CD14-positive monocyte (primary cell): Measurements from ENCODE around the gene FLT3LG. TPM values are rescaled to one million over a fixed set of nuclear protein-coding genes. Genes with fewer than 3 reads are reported as not detected.

ENCODE experiments used
- DNase-seq, 3 donors: peaks; one replicate each; pipeline ENCODE4 v3.0.0-alpha.2; 2011 to 2022
- H2AFZ ChIP-seq: 2 replicates; pipeline ENCODE4 v1.6.0; 2012; ENCODE audit warnings: mild to moderate bottlenecking, low read depth, low read length, inconsistent platforms; ENCODE audit not compliant: insufficient read depth, poor library complexity, severe bottlenecking
- H3K27ac ChIP-seq, 2 donors: 1 replicate in 1 of 2; 2 replicates in 1 of 2; pipeline ENCODE4 v1.5.1; 2012 to 2013; ENCODE audit warnings: low read length in 2 of 2, control low read depth in 1 of 2, inconsistent platforms in 1 of 2, low read depth in 1 of 2, mild to moderate bottlenecking in 1 of 2
- H3K27me3 ChIP-seq, 2 donors: one replicate each; pipeline versions ENCODE4 v1.6.0 to v1.6.1; 2011 to 2013; ENCODE audit warnings: low read length in 2 of 2; ENCODE audit not compliant: control insufficient read depth in 2 of 2, insufficient read depth in 2 of 2
- H3K36me3 ChIP-seq, 2 donors: replicated peaks in 1 of 2; 1 replicate in 1 of 2; 2 replicates in 1 of 2; pipeline versions ENCODE4 v1.5.1 to v1.6.1; 2012 to 2013; ENCODE audit warnings: low read length in 2 of 2, control low read depth in 1 of 2, inconsistent platforms in 1 of 2, mild to moderate bottlenecking in 1 of 2; ENCODE audit not compliant: insufficient read depth in 2 of 2, control insufficient read depth in 1 of 2
- H3K4me1 ChIP-seq, 2 donors: 1 replicate in 1 of 2; 2 replicates in 1 of 2; pipeline versions ENCODE4 v1.5.1 to v1.6.1; 2012 to 2013; ENCODE audit warnings: low read length in 2 of 2, control low read depth in 1 of 2, inconsistent platforms in 1 of 2, mild to moderate bottlenecking in 1 of 2, moderate library complexity in 1 of 2; ENCODE audit not compliant: insufficient read depth in 2 of 2, control insufficient read depth in 1 of 2
- H3K4me2 ChIP-seq: replicated peaks from 2 replicates; pipeline ENCODE3; 2012; ENCODE audit warnings: low read length, moderate library complexity, mild to moderate bottlenecking; ENCODE audit not compliant: poor library complexity, severe bottlenecking; ENCODE audit errors: extremely low read depth
- H3K4me3 ChIP-seq, 3 experiments: fragments of 200-600 bp in 1 of 3; sonication (generic) in 1 of 3; replicated peaks in 1 of 3; 1 replicate in 2 of 3; 2 replicates in 1 of 3; pipeline ENCODE4 v1.5.1; 2011 to 2013; ENCODE audit warnings: low read length in 3 of 3, mild to moderate bottlenecking in 3 of 3, control low read depth in 2 of 3, low read depth in 2 of 3, inconsistent platforms in 1 of 3, moderate library complexity in 1 of 3
- H3K79me2 ChIP-seq: 2 replicates; pipeline ENCODE4 v1.6.0; 2012; ENCODE audit warnings: mild to moderate bottlenecking, control low read depth, inconsistent platforms, low read length, moderate library complexity; ENCODE audit not compliant: insufficient read depth
- H3K9ac ChIP-seq: 2 replicates; pipeline ENCODE4 v1.6.0; 2017; ENCODE audit warnings: low read length, mild to moderate bottlenecking; ENCODE audit not compliant: insufficient read depth, poor library complexity, severe bottlenecking
- H3K9me3 ChIP-seq, 2 donors: replicated peaks in 1 of 2; 1 replicate in 1 of 2; 2 replicates in 1 of 2; pipeline versions ENCODE4 v1.5.1 to v1.6.1; 2012 to 2013; ENCODE audit warnings: low read length in 2 of 2, control low read depth in 1 of 2; ENCODE audit not compliant: control insufficient read depth in 1 of 2, insufficient read depth in 1 of 2
- H4K20me1 ChIP-seq: 2 replicates; pipeline ENCODE4 v1.6.0; 2012; ENCODE audit warnings: mild to moderate bottlenecking, low read length, control low read depth, moderate library complexity; ENCODE audit not compliant: insufficient read depth
- H3K27ac Mint-ChIP-seq, 7 donors: one replicate each; pipeline ENCODE4 v1.8.0; 2020; ENCODE audit warnings: mild to moderate bottlenecking in 7 of 7, mixed read lengths in 7 of 7, moderate library complexity in 6 of 7, inconsistent platforms in 2 of 7
- H3K27me3 Mint-ChIP-seq, 3 donors: one replicate each; pipeline ENCODE4 v1.8.0; 2021 to 2022; ENCODE audit warnings: low read depth in 3 of 3, mild to moderate bottlenecking in 3 of 3, mixed read lengths in 3 of 3, moderate library complexity in 3 of 3, inconsistent platforms in 1 of 3
- H3K36me3 Mint-ChIP-seq, 2 donors: one replicate each; pipeline ENCODE4 v1.8.0; 2020; ENCODE audit warnings: mixed read lengths in 2 of 2, inconsistent platforms in 1 of 2, mild to moderate bottlenecking in 1 of 2
- H3K4me1 Mint-ChIP-seq: one replicate; pipeline ENCODE4 v1.8.0; 2020; ENCODE audit warnings: mild to moderate bottlenecking, mixed read lengths
- H3K4me3 Mint-ChIP-seq, 2 donors: one replicate each; pipeline ENCODE4 v1.8.0; 2020; ENCODE audit warnings: mild to moderate bottlenecking in 2 of 2, mixed read lengths in 2 of 2, moderate library complexity in 1 of 2
- H3K9me3 Mint-ChIP-seq, 7 donors: one replicate each; pipeline ENCODE4 v1.8.0; 2020 to 2022; ENCODE audit warnings: mixed read lengths in 7 of 7, mild to moderate bottlenecking in 6 of 7, moderate library complexity in 6 of 7, inconsistent platforms in 2 of 7
- whole genome bisulfite sequencing: methylation state at CpG from one replicate; pipeline ENCODE4 v1.1.5; 2013; ENCODE audit warnings: missing lambda C conversion rate; ENCODE audit not compliant: insufficient coverage; 5-methylcytosine and 5-hydroxymethylcytosine counted together
- intact Hi-C, 2 donors: fragments of 100-400 bp; cut with micrococcal nuclease; formaldehyde crosslinking; loops; one replicate each; pipeline versions ENCODE4 v1.15.0 to v1.15.1; 2023
- polyA plus RNA-seq, 3 donors: library from polyadenylated mRNA; depleted of rRNA in 1 of 3; unstranded in 2 of 3; stranded (reverse) in 1 of 3; fragments of 300-500 nt in 2 of 3; fragments of >200 nt in 1 of 3; fragmentation: Illumina TruSeq in 2 of 3; gene quantifications; 1 replicate in 2 of 3; 2 replicates in 1 of 3; pipeline ENCODE4 v1.2.3, GENCODE V29; 2012 to 2021
- TF ChIP-seq, protein P1 (sequence below): fragments of 200-600 bp; IDR thresholded peaks from one replicate; pipeline ENCODE4 v1.8.0; 2022; ENCODE audit warnings: antibody characterized with exemption, mild to moderate bottlenecking

The FLT3LG gene
- polyA plus RNA-seq, 3 donors: 5.0 to 13.8 (median 6.9) TPM

DNA sequence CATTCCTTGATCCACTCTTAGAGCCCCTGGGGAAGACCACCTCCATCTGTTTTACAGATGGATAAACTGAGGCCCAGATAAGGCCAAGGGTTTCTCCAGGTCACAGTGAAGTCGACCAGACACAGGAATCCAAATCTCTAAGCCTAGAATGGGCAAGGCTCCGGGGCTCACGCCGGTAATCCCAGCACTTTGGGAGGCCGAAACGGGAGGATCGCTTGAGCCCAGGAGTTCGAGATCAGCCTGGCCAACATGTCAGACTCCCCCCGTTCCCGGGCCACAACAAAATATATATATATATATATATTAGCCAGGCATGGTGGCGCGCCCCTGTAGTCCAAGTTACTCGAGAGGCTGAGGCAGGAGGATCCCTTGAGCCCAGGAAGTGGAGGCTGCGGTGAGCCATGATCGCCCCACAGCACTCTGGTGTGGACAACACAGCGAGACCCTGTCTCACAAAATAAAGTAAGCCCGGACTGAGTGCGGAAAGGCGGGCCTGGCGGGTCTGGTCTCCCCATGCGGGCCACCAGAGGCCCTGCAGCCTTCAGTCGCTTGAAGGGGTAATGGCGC, 12.8 kb downstream of the FLT3LG start:
- Histone ChIP-seq H3K9me3 (no peaks in the 10 kb centered on the region), H2AFZ (peak overlapping the region; percentile 83), H3K27ac (peak overlapping the region; percentile 32 to 54), H4K20me1 (peaks cover 43% of the 10 kb centered on the region), H3K27me3 (no peaks in the 10 kb centered on the region), H3K4me3 (no peak overlapping the region), H3K36me3 (peaks cover 28% of the 10 kb centered on the region in 2 donors), H3K79me2 (peaks cover 30% of the 10 kb centered on the region), H3K4me1 (peaks cover 17 to 19% of the 10 kb centered on the region in 2 donors), H3K4me2 (peak overlapping the region; percentile 45), H3K9ac (peak overlapping the region; percentile 33)
- Mint-ChIP-seq H3K4me1 (peaks cover 23% of the 10 kb centered on the region), H3K4me3 (peak overlapping the region in 1 of 2 donors; percentile 98), H3K27ac (peak overlapping the region in 6 of 7 donors; percentile 42 to 96 (median 66)), H3K36me3 (peaks cover 29 to 32% of the 10 kb centered on the region in 2 donors), H3K9me3 (peaks cover 0 to 5% (median 0%) of the 10 kb centered on the region in 7 donors), H3K27me3 (peaks cover 0 to 3% (median 1%) of the 10 kb centered on the region in 3 donors)
- intact Hi-C loops: loop anchor here (1.0 to 5.0 kb wide), 2 partner anchors 10 to 34 kb away; partner anchors contain the start of genes ALDH16A1 (in 1 of the 2), PIH1D1 (in 1 of the 2) and RPS11 (in 1 of the 2)
- no peak for DNase-seq
- 48% methylated on average over 14 of the region's 23 CpGs for WGBS
- TF ChIP-seq, protein P1, sequence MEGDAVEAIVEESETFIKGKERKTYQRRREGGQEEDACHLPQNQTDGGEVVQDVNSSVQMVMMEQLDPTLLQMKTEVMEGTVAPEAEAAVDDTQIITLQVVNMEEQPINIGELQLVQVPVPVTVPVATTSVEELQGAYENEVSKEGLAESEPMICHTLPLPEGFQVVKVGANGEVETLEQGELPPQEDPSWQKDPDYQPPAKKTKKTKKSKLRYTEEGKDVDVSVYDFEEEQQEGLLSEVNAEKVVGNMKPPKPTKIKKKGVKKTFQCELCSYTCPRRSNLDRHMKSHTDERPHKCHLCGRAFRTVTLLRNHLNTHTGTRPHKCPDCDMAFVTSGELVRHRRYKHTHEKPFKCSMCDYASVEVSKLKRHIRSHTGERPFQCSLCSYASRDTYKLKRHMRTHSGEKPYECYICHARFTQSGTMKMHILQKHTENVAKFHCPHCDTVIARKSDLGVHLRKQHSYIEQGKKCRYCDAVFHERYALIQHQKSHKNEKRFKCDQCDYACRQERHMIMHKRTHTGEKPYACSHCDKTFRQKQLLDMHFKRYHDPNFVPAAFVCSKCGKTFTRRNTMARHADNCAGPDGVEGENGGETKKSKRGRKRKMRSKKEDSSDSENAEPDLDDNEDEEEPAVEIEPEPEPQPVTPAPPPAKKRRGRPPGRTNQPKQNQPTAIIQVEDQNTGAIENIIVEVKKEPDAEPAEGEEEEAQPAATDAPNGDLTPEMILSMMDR: no peak

DNA sequence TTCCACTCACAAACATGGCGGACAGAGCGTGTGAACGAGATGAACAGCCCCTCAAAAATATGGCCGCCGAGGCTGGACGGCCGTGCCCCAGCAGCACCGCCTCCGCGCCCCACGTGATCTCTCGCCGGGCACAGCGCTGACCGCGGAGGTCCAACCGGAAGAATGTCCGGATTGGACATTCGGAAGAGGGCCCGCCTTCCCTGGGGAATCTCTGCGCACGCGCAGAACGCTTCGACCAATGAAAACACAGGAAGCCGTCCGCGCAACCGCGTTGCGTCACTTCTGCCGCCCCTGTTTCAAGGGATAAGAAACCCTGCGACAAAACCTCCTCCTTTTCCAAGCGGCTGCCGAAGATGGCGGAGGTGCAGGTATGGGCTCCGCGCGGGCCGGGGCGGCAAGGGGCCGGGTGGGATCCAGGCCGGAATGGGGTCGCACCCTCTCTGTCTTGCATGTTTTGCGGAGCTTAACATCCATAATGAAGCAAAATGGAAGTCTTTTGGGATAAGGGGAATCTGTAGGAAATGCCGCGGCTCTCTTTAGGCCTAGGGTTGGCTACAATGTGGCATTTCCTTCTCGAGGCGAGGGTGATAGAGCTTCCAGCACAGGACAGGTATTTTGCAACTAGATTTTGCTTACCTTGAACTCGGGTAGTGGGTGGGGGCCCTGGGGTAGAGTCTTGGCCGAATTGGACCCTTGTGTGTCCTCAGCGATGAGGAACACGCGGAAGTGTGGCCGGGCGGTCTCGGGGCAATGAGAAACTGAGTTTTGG, 13.4 kb downstream of the FLT3LG start, which contains the start of gene RPL13A:
Gene RPL13A (plus strand): TSS at position 332 of the 769 bp plus-strand sequence. CDS start 22 bp downstream, at position 354.
- H3K36me3 ChIP-seq: peaks cover 35% of the 10 kb centered on the region in 2 donors
- H3K4me2 ChIP-seq: peak within 1 kb of the TSS; percentile 99
- peak; percentile 100 for DNase-seq
- Mint-ChIP-seq H3K4me1 (peaks cover 23% of the 10 kb centered on the region), H3K4me3 (peak within 1 kb of the TSS; percentile 98), H3K27ac (peak within 1 kb of the TSS; percentile 89 to 97 (median 96)), H3K27me3 (peaks cover 0 to 3% (median 1%) of the 10 kb centered on the region in 3 donors), H3K9me3 (peaks cover 0 to 5% (median 0%) of the 10 kb centered on the region in 7 donors), H3K36me3 (peaks cover 35 to 36% of the 10 kb centered on the region in 2 donors)
- H3K4me3 ChIP-seq: peak within 1 kb of the TSS; percentile 79 to 95 (median 82)
- H2AFZ ChIP-seq: peak within 1 kb of the TSS; percentile 83
- under 1% methylated on average over 55 of the region's 57 CpGs for WGBS
- intact Hi-C loops: loop anchor here (1.0 to 5.0 kb wide), 2 partner anchors 9 to 35 kb away; partner anchors contain the start of genes ALDH16A1 (in 1 of the 2), PIH1D1 (in 1 of the 2) and RPS11 (in 1 of the 2)
- H4K20me1 ChIP-seq: peaks cover 49% of the 10 kb centered on the region
- peaks cover 30% of the 10 kb centered on the region for H3K79me2 ChIP-seq
- peak within 1 kb of the TSS; percentile 82 for H3K9ac ChIP-seq
- no peaks in the 10 kb centered on the region for H3K9me3 ChIP-seq
- H3K4me1 ChIP-seq: peaks cover 17 to 19% of the 10 kb centered on the region in 2 donors
- H3K27me3 ChIP-seq: no peaks in the 10 kb centered on the region
- H3K27ac ChIP-seq: peak within 1 kb of the TSS; percentile 50 to 89
- TF ChIP-seq, protein P1: no peak
